GM23338 (cell line): ENCODE data around the gene TRIOBP. TPM values are rescaled to one million over a fixed set of nuclear protein-coding genes. Genes with fewer than 3 reads are reported as not detected.
"Not testable (repeated sequence)": the region's sequence is repeated elsewhere in the genome, so short reads cannot be mapped to it uniquely, and the experiment has no call there.

Source experiments
- ATAC-seq: fragments of 200-7000 bp; cut with Tn5 transposase; 3 replicates; pipeline ENCODE4 v1.9.1; 2020
- DNase-seq: peaks from one replicate; pipeline ENCODE4 v3.0.0-alpha.2; 2015; ENCODE audit warnings: low spot score
- H2AFZ ChIP-seq: fragments of 200-600 bp; sonication (generic); 2 replicates; pipeline ENCODE4 v1.8.0; 2016; ENCODE audit warnings: antibody characterized with exemption, mild to moderate bottlenecking, moderate library complexity
- H3F3A ChIP-seq: fragments of 200-600 bp; sonication (generic); replicated peaks from 2 replicates; pipeline ENCODE4 v1.8.0; 2017; ENCODE audit warnings: antibody characterized with exemption, mixed run types, low read depth
- H3K27ac ChIP-seq: fragments of 200-600 bp; sonication (generic); 2 replicates; pipeline ENCODE4 v1.6.1; 2016; ENCODE audit warnings: low read depth
- H3K27me3 ChIP-seq: fragments of 200-600 bp; sonication (generic); 2 replicates; pipeline ENCODE4 v1.8.0; 2016; ENCODE audit warnings: mild to moderate bottlenecking, mixed run types, moderate library complexity; ENCODE audit not compliant: insufficient read depth
- H3K36me3 ChIP-seq: fragments of 200-600 bp; sonication (generic); 2 replicates; pipeline ENCODE4 v1.8.0; 2016; ENCODE audit warnings: mild to moderate bottlenecking; ENCODE audit not compliant: insufficient read depth
- H3K4me1 ChIP-seq: fragments of 200-600 bp; sonication (generic); 2 replicates; pipeline ENCODE4 v1.8.0; 2016; ENCODE audit warnings: mild to moderate bottlenecking, moderate library complexity; ENCODE audit not compliant: insufficient read depth
- H3K4me2 ChIP-seq: fragments of 200-600 bp; sonication (generic); 2 replicates; pipeline ENCODE4 v1.7.1; 2017; ENCODE audit warnings: mixed run types
- H3K4me3 ChIP-seq: fragments of 200-600 bp; sonication (generic); 2 replicates; pipeline ENCODE4 v1.6.1; 2016; ENCODE audit warnings: mixed run types
- H3K79me2 ChIP-seq: fragments of 200-600 bp; sonication (generic); replicated peaks from 2 replicates; pipeline ENCODE4 v1.8.0; 2017; ENCODE audit warnings: mild to moderate bottlenecking; ENCODE audit not compliant: insufficient read depth
- H3K9me2 ChIP-seq: fragments of 200-600 bp; sonication (generic); 2 replicates; pipeline ENCODE4 v1.8.0; 2017; ENCODE audit not compliant: insufficient read depth
- H4K20me1 ChIP-seq: fragments of 200-600 bp; sonication (generic); replicated peaks from 2 replicates; pipeline ENCODE4 v1.8.0; 2017; ENCODE audit warnings: mild to moderate bottlenecking; ENCODE audit not compliant: insufficient read depth
- H3K27ac Mint-ChIP-seq: 2 replicates; pipeline ENCODE4 v1.8.0; 2020; ENCODE audit warnings: inconsistent platforms, mild to moderate bottlenecking, moderate library complexity, mixed read lengths
- H3K27me3 Mint-ChIP-seq: 3 replicates; pipeline ENCODE4 v1.8.0; 2022; ENCODE audit warnings: low read depth, mild to moderate bottlenecking, moderate library complexity, mixed read lengths, inconsistent platforms; ENCODE audit not compliant: insufficient read depth, poor library complexity
- H3K36me3 Mint-ChIP-seq: 3 replicates; pipeline ENCODE4 v1.8.0; 2021; ENCODE audit warnings: low read depth, mild to moderate bottlenecking, inconsistent platforms, moderate library complexity, mixed read lengths
- H3K4me1 Mint-ChIP-seq: 3 replicates; pipeline ENCODE4 v1.8.0; 2020; ENCODE audit warnings: mild to moderate bottlenecking, inconsistent platforms, mixed read lengths
- H3K4me3 Mint-ChIP-seq: 3 replicates; pipeline ENCODE4 v1.8.0; 2021; ENCODE audit warnings: moderate library complexity, mild to moderate bottlenecking, inconsistent platforms, mixed read lengths
- H3K9me3 Mint-ChIP-seq: 3 replicates; pipeline ENCODE4 v1.8.0; 2020; ENCODE audit warnings: moderate library complexity, mild to moderate bottlenecking, inconsistent platforms, mixed read lengths
- ETS1 ChIP-seq: IDR thresholded peaks from 2 replicates; pipeline ENCODE4 v1.6.1; 2016; ENCODE audit warnings: antibody characterized with exemption
- ZNF331 ChIP-seq: fragments of 250-450 bp; sonication (Bioruptor Pico); IDR thresholded peaks from 2 replicates; pipeline ENCODE4 v1.5.0; 2020; ENCODE audit warnings: low read depth, mild to moderate bottlenecking, moderate library complexity
- ZNF462 ChIP-seq: fragments of 250-450 bp; sonication (Bioruptor Pico); IDR thresholded peaks from 2 replicates; pipeline ENCODE4 v1.5.0; 2020; ENCODE audit warnings: mild to moderate bottlenecking, moderate library complexity
- polyA plus RNA-seq: library from polyadenylated mRNA; unstranded; fragments of >200 nt; fragmentation: Nextera tagmentation; extraction: Ambion mirVana; gene quantifications from 2 replicates; pipeline ENCODE4 v1.2.1, GENCODE V29; 2016
- total RNA-seq: library from RNA; depleted of rRNA; stranded (reverse); fragments of >200 nt; shearing (Covaris generic); gene quantifications from 2 replicates; pipeline ENCODE4 v1.2.3, GENCODE V29; 2014

The TRIOBP gene
- total and polyA plus RNA-seq, 2 experiments from 2014 or later: 21.4 to 48.4 TPM

GRCh38 chr22:37654563-37655251 lies 42.1 kb upstream of the TRIOBP start (continued):
- no peak for TF ChIP-seq ZNF462

- Mint-ChIP-seq H3K27me3 (peaks cover 16% of the 10 kb centered on the region), H3K9me3 (no peaks in the 10 kb centered on the region; the same call in 2 of the 3 replicates), H3K27ac (no peak overlapping the region), H3K4me3 (no peak overlapping the region), H3K36me3 (peaks cover 26% of the 10 kb centered on the region), H3K4me1 (peaks cover 14% of the 10 kb centered on the region)
- no peak for DNase-seq
- Histone ChIP-seq H3K9me2 (no peaks in the 10 kb centered on the region), H3K4me3 (no peak overlapping the region), H3K4me2 (no peak overlapping the region), H3F3A (peaks cover 8% of the 10 kb centered on the region; the same call in 1 of the 2 replicates), H4K20me1 (peaks cover 8% of the 10 kb centered on the region; the same call in 1 of the 2 replicates), H3K27me3 (no peaks in the 10 kb centered on the region), H2AFZ (no peak overlapping the region), H3K27ac (no peak overlapping the region), H3K4me1 (peaks cover 5% of the 10 kb centered on the region; the same call in 1 of the 2 replicates), H3K79me2 (peaks cover 12% of the 10 kb centered on the region), H3K36me3 (peaks cover 8% of the 10 kb centered on the region; the same call in 1 of the 2 replicates)
- no peak for ATAC-seq
- no peak for TF ChIP-seq ZNF331 (CRISPR knock-in tag)
- no peak for TF ChIP-seq ETS1
Observed at GRCh38 chr22:37655252-37655563, 41.6 kb upstream of the TRIOBP start.

GRCh38 chr22:37656583-37656982 lies 40.3 kb upstream of the TRIOBP start:
- H3K9me3 Mint-ChIP-seq, DNase-seq, H3K27me3 ChIP-seq, H3K36me3 ChIP-seq, H3K4me2 ChIP-seq, H3K9me2 ChIP-seq, H3K27ac Mint-ChIP-seq, H3K27ac ChIP-seq, H3K4me3 Mint-ChIP-seq, ATAC-seq, H3K4me3 ChIP-seq, H3K4me1 ChIP-seq, H2AFZ ChIP-seq: not testable (repeated sequence)
- H4K20me1 ChIP-seq: peaks cover 19% of the 10 kb centered on the region
- H3F3A ChIP-seq: peaks cover 12% of the 10 kb centered on the region; the same call in 1 of the 2 replicates
- Mint-ChIP-seq H3K4me1 (peaks cover 24% of the 10 kb centered on the region), H3K36me3 (peaks cover 16% of the 10 kb centered on the region), H3K27me3 (peaks cover 19% of the 10 kb centered on the region)
- H3K79me2 ChIP-seq: peaks cover 25% of the 10 kb centered on the region
